Gastroesophageal sphincter (tissue), 3 donors: ENCODE data around the gene KAZN.

Source experiments
- POLR2A ChIP-seq, 2 donors: fragments of 450-650 bp; IDR thresholded peaks; one replicate each; pipeline ENCODE4 v1.6.1; 2017; ENCODE audit warnings: antibody characterized with exemption in 2 of 2, mild to moderate bottlenecking in 2 of 2, moderate library complexity in 1 of 2
- TF ChIP-seq, protein P1 (sequence below), 4 experiments: fragments of 200-600 bp in 2 of 4; fragments of 450-650 bp in 2 of 4; sonication (generic) in 1 of 4; IDR thresholded peaks; one replicate each; pipeline ENCODE4 v1.5.1; 2017 to 2019; ENCODE audit warnings: antibody characterized with exemption in 4 of 4, mild to moderate bottlenecking in 2 of 4, moderate library complexity in 2 of 4

DNA sequence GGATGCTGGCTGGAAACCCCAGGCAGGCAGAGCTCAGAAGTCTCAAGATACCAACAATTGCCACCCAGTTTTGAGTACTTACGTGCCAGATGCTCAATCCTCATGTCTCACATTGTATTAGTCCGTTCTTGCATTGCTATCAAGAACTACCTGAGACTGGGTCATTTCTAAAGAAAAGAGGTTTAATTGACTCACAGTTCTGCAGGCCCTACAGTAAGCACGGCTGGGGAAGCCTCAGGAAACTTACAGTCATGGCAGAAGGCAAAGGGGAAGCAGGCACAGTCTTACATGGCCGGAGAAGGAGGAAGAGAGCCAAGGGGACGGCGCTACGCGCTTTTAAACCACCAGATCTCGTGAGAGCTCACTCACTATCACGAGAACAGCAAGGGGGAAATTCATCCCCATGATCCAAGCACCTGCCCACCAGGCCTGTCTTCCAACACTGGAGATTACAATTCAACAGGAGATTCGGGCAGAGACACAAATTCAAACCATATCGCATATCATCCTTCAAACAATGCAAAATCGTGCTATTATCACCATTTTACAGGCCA is 58.0 kb downstream of the KAZN start:
- TF ChIP-seq, protein P1, sequence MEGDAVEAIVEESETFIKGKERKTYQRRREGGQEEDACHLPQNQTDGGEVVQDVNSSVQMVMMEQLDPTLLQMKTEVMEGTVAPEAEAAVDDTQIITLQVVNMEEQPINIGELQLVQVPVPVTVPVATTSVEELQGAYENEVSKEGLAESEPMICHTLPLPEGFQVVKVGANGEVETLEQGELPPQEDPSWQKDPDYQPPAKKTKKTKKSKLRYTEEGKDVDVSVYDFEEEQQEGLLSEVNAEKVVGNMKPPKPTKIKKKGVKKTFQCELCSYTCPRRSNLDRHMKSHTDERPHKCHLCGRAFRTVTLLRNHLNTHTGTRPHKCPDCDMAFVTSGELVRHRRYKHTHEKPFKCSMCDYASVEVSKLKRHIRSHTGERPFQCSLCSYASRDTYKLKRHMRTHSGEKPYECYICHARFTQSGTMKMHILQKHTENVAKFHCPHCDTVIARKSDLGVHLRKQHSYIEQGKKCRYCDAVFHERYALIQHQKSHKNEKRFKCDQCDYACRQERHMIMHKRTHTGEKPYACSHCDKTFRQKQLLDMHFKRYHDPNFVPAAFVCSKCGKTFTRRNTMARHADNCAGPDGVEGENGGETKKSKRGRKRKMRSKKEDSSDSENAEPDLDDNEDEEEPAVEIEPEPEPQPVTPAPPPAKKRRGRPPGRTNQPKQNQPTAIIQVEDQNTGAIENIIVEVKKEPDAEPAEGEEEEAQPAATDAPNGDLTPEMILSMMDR (IDR thresholded peaks at IDR 0.05), result no peak
- TF ChIP-seq POLR2A (IDR thresholded peaks at IDR 0.05), result no peak
